GM04503 (cell line): Measurements from ENCODE around the gene BRD3.

ENCODE experiments used
- DNase-seq: peaks from one replicate; pipeline ENCODE4 v3.0.0-alpha.2; 2012; ENCODE audit warnings: low read depth

The BRD3 gene

DNA sequence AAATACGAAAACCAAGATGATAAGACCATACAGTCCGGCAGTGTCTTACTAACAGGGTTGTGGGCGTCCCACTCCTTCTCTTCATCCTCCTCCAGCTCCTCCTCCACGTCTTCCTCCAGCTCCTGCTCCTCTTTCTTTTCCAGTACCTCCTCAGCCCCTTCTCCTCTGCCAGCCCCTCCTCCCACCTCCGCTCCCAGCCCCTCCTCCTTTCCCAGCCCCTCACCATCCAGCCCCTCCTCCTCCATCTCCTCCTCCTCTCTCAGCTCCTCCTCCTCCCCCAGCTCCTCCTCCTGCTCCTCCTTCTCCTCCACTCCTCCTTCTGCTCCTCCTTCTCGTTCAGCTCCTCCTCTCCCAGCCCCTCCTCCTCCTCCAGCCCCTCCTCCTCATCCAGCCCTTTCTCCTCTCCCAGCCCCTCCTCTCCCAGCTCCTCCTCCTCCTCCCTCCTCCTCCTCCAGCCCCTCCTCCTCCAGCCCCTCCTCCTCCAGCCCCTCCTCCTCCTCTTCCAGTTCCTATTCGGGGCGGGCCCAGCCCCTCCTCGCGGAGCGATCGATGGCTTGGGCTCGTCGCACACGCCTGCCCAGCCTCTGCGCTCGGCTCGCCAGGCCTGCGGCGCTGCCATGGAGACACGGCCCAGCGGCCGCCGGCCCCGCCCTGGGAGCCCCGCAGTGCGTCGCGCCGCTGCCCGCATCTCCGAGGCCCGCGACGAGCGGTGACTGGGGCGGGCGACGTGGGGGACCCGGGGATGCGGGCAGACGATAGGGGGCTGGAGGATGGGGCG, 42.8 kb downstream of the BRD3 start, which contains the start of gene BRD3OS:
BRD3OS (plus strand) TSS at position 654 of the 778 bp plus-strand sequence. CDS start 1,267 bp downstream, outside the sequence.
- DNase-seq: peak; percentile 92

- DNase-seq: no peak
These were observed 43.5 kb downstream of the BRD3 start for GRCh38 chr9:134024214-134024792.

- DNase-seq: no peak
These were observed 52.9 kb downstream of the BRD3 start for GRCh38 chr9:134014946-134015345.

DNA sequence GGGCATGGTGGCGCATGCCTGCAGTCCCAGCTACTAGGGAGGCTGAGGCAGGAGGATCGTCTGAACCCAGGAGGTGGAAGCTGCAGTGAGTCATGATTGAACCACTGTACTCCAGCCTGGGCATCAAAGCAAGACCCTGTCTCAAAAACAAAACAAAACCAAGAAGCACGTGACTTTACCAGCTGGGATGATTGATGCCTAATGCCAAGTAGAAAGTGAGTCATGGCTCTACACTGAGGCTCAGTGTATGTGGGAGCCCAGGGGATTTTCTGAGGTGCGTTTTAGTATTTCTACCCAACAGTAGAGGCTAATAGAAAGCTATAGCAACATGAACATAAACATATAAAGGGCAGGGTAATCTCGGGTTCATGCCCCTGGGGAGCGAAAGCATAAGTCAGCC, 56.4 kb downstream of the BRD3 start:
- DNase-seq: no peak

DNA sequence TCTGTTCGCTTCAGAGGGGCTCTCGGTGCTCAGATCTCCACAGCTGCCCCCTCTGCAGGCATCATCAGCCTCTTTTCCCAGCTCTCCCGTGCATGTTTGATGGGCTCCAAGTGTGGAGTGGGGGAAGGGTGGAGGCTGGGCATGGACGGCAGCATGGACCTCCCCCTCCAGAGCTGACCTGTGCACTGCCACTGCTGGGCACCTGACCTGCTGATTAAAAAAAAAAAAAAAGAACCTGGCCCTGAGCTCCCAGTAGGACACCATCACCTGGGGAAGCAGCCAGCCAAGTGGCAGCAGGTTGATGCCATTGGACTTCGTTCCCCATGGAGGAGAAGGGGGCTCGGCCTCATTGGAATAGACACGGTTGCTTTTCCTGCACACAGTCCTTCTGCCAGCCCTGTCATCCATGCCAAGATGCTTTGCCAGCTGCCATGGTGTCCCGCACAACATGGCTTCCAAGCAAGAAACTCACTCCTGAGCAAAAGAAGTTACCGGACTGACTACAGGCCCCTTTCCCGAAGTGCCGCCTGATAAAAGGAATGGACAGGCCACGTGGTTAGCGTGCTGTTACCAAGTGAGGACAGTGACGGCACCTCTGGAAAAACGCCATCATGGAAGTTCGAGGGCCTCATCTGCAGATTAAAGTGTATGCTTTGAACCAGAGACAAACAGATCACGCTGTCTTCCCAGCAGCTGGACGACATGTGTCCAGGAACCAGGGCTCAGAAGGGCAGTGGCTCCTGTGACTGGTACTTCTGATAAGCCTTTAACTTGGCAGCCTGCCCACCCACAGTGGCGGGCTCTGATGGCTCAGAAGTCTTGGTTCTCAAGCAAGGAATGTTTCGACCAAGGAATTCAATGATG, 57.3 kb downstream of the BRD3 start:
- no peak for DNase-seq

GRCh38 chr9:134007571-134007970, 60.3 kb downstream of the BRD3 start:
- no peak for DNase-seq

DNA sequence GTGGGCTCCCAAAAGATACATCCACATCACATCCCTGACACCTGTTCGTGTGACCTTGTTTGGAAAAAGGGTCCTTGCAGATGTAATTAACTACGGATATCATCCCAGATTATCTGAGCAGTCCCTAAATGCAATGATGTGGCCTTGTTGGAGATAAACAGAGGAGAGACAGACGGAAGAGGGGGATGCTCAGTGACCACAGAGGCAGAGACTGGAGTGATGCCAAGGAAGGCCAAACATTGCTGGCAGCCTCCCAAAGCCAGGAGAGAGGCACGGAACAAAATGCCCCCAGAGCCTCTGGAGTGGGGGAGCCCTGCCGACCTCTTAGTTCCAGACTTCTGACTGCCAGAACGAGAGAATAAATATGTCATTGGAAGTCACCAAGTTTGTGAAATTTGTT, 60.7 kb downstream of the BRD3 start:
- no peak for DNase-seq

DNA sequence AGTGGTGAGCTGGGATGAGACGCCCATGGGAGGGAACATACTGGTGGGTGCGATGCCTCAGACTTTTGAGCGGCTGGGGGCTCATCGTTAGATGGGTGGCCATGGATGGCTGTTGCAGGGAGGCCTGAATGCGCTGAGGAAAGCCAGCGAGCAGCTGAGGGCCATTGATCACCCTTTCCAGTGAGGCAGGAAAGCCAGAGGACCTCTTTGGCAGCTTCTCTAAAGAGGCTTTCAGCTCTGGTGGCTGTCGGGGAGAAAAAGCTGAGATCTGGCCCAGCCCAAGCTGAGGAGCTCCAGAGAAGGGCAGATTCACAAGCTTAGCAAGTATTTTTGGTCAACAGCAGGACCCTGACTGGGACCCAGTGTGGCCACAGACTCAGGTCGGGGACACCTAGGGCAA, 62.4 kb downstream of the BRD3 start:
- no peak for DNase-seq

DNA sequence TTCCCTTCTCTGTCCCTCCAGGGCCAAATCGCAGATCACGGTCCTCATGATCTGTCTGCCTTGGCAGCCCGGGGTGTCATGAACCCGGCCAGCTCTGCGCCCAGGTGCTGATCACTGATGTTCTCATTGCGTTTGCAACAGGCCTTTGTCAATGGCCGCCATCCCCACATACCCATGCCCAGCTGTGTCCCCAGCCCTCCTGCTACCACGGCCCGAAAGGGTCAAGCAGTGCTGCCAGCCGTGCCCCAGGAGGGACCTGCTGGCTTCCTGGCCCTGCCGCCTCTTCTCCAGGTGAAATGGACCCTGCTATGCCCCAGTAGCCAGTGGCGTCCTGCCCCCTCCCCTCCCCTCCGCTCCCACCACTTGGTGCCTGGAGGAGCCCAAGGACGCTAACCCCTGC, 62.9 kb downstream of the BRD3 start:
- DNase-seq: no peak

GRCh38 chr9:134004131-134004873, 63.5 kb downstream of the BRD3 start:
- DNase-seq: no peak

- DNase-seq: no peak
These were observed 64.6 kb downstream of the BRD3 start for GRCh38 chr9:134003237-134003636.

DNA sequence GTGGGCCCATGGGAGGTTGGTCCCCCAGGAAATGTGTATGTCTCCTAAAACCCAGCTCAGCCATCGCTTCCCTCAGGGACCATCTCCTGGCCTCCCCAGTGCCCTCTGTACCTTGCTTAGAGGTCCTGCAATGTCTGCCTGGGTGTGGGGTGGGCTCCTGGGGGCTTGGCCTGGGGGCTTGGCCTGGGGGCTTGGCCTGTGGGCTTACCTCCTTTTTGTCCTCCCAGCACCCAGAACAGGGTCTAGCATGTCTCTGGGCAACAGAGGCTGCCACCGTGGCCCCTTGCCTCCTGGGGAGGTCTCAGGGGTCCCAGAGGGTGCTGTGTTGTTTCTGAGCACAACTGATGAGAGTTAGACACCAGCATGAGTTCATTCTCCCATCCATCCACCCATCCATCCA, 65.0 kb downstream of the BRD3 start:
- no peak for DNase-seq

GRCh38 chr9:133999851-134000265, 68.0 kb downstream of the BRD3 start:
- DNase-seq: no peak

DNA sequence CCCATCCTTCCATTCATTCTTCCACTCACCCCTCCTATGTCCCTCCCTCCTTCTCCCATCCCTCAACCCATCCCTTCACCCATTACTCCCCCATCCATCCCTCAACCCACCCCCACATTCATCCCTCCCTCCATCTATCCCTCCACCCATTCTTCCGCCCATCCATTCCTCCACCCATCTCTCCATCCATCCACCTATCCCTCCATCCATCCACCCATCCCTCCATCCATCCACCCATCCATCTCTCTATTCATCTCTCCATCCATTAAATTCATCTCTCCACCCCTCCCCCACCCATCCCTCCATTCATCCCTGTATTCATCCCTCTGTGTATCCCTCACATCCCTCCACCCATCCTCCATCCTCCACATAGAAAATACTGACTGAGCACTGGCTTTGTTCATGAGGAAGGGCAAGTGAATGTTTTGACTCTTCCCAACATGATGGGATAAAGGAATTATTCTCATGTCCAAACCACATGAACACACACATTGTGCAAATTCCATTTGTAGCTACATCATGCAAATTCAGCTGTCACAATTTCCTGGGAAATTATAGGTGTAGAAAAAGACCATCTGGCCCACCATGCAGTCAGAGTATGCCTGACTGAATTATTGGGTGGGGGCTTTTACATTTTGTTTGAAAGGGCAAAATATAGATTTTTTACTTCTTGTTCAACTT, 68.8 kb downstream of the BRD3 start:
- DNase-seq: no peak

GRCh38 chr9:133997584-133997983, 70.2 kb downstream of the BRD3 start:
- DNase-seq: no peak

- no peak for DNase-seq
These were observed 71.0 kb downstream of the BRD3 start for GRCh38 chr9:133996531-133997520.

GRCh38 chr9:133995012-133995896, 72.6 kb downstream of the BRD3 start:
- no peak for DNase-seq

GRCh38 chr9:133994353-133995011, 73.3 kb downstream of the BRD3 start:
- DNase-seq: no peak
